MV-4-11 (cell line): ENCODE measurements around the gene PHLDA2.

Source experiments
- DNase-seq: peaks from one replicate; lab custom pipeline; 2025; lab: John Stamatoyannopoulos, UW

PHLDA2 gene, protein sequence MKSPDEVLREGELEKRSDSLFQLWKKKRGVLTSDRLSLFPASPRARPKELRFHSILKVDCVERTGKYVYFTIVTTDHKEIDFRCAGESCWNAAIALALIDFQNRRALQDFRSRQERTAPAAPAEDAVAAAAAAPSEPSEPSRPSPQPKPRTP

DNA sequence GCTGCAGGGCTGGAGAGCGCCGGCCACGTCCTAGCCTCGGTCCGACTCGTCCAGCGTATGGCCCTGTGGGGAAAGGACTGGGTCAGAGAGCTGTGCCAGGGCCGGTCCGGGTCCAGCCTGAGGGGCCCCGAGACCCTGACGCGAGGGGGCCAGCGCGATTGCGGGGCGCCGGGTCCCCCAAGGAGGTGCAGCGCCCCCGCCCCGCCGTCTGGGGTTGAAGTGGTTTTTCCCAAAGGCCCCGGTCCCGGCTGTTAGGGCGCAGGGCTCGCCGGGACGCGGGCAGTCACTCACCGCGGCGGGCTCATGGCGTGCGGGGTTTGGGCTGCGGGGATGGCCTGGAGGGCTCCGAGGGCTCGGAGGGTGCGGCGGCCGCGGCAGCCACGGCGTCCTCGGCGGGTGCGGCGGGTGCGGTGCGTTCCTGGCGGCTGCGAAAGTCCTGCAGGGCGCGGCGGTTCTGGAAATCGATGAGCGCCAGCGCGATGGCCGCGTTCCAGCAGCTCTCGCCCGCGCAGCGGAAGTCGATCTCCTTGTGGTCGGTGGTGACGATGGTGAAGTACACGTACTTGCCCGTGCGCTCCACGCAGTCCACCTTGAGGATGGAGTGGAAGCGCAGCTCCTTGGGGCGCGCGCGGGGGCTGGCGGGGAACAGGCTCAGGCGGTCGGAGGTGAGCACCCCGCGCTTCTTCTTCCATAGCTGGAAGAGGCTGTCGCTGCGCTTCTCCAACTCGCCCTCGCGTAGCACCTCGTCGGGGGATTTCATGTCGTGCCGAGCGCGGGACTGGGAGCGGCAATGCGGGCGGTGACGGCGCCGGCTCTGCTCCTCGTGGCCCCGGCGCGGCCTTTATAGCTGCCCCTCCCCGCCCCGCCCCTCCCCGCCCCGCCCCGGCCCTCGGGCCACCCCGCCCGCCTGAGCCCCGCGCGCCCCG is at the start of gene PHLDA2:
PHLDA2 (minus strand) TSS at position 816 of the 926 bp plus-strand sequence; CDS start at position 760, 56 bp downstream.
- DNase-seq: peak; percentile 48

DNA sequence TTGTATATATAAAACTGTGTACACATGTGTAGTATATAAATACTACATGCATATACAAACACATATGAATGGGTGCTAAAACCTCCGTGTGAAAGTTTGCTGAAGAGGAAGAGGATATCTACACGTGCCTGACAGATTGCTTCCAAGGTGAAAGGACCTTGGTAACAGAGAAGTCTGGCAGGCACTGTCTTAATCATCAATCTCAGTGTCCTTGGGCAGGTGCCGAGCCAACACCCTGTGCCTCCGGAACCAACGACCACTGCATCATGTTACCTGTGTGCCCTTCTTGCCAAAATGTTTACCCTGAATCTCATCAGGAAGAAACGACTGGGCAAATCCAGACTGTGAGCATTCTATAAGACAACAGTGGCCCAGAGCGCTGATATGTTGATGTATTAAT is 47.9 kb upstream of the PHLDA2 start:
- no peak for DNase-seq

DNA sequence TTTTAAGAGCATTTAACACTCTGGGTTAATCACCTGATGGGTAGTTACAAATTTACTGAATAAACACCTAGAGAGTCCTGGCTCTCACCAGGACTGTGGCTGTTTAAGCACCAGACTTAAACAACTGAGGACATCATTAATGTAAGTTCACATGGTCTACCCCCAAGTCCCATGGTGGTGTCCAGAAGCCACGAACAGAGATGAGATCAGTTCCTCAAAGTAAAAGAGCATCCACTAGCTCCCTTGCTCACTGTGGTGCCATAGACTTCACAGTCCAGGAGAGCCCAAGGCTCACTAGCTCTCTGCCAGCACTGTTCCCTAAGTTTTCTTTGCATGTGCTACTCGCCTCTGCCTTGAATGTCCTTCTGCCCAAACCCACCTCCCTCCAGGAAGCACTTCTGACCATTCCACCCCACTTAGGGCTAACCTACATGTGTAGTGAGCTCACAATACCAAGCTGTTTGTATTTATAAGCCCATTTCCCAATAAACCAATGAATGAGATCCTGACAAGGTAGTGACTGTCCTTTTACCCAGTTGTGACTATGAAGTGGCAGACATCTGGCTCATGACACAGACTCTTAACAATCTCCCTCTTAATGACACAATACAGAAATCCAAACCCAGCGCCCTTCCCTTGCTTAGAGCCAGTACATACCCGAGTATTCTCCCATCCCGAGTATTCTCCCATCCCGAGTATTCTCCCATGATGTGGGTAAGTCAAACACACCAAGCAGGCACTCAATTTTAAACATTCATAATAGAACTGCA is 47.3 kb upstream of the PHLDA2 start:
- DNase-seq: peak; percentile 72

DNA sequence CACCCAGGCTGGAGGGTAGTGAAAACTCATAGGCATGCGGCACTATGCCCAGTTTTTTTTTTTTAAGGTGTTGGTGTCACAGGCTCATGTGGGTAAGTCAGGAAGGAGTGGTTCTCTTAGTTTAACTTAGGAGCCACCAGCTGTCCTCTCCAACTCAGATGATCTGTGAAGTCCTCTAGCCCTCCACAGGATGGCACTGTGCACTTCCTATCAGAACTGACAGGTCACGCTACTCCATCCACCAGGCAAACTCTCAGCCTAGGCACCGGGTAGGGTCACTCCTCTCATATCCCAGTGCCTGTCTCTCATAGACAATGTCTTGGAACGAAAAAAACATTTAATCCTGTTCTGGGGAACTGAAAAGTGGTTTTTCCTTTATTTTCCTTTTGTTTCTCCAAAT is 46.4 kb upstream of the PHLDA2 start:
- peak; percentile 58 for DNase-seq

DNA sequence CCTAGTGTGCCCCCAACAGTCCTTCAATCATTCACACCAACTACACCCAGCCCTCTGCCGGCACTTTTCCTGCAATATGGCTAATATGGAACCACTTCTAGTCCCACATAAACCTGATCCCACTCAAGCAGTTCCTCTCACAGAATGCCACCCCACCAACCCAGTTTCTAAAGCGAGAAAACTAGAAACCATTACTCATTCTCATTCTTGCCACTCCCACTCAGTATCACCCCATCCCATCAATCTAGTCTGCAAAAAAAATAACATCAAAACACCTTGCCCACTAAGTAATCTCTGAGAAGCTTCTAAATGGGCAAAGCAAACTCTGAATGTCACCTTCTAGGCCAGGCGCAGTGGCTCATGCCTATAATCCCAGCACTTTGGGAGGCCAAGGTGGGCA is 45.1 kb upstream of the PHLDA2 start:
- no peak for DNase-seq

DNA sequence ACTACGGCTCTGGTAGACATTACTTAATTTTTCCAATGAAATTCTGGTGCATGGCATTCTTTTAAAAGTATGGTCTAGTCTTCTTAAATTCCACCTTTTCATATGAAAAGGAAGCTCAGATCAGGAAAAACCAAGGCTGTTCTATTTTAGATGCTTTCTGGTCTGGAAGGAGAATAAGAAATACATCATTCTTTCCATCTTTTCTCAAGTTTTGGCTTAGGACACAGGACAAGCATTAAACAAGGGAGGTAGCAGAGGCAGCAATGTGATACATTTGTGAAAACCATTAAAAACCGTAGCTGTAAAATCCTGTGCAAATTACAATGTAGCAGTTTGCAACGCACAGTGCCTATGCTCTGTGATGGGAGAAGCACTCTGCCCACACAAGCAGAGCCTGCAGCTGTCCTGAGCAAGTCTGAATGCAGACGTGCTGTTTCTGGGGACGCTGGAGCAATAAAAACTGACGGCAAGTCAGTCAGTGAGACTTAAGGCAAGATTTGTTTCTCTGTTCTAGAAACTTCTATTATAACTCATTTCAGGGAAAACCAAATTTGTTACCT is 39.2 kb upstream of the PHLDA2 start:
- no peak for DNase-seq

DNA sequence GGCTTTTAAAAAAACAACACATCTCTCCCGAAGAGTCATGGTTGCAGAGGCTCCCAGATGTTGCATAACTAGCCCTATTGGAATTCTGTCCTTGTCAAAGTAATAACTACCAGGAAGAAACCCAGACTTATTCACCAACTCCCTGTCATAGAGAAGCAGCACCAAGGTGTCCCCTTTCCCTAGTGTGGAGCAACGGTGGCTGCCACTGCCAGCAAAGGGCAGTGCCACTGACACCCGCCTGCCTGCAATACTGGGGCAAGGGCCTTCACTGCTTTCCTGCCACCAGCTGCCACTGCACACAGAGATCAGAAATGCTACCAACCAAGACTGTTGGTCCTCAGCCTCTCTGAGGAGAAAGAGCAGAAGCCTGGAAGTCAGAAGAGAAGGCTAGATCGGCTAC is 35.6 kb upstream of the PHLDA2 start:
- no peak for DNase-seq

DNA sequence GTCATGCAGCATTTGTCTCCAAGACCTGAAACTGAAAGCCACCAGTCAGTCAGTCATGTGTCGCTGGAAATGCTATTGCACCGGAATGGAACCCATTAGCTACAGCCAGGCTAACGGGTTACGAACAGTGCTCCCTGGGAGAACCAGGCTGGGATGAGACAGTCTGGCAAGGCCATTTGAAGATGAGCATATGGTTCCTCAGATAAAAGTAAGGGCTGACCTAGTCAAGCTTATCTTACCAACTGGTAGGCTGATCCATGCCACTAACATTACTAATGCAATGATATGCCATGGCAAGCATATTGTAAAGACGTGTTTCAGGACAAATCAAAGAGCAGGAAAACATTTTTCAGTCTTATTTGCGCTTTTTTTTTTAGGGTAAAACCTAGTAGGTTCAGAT is 34.5 kb upstream of the PHLDA2 start:
- no peak for DNase-seq

DNA sequence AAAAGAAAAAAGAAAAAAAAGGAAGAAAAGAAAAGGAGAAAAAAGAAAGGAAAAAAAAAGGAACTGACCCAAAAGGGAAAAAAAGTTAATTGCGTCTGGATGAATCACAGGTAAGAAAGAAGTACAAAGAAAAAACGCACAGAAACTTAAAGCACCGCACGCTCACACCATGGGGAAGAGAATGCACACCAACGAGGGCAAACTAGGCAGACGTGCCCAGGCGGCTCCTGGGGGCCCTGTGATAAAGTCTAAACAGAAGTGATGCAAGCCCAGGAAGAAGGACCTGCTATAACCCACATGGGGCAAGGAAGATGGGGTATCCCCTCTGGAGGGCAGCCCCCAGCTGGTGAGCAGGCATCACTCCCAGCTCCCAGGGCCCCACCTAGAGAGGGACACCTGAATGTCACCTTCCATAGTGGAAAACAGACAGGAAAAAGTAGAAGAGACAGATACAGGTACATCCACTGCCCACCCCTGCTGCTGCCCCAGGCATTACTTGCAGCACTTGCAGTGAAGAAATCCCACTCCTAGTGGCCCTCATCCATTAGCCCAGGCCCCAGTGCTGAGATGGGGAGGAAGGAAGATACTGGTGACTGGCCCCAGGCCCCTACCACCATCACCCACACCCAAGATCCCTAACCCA is 34.0 kb upstream of the PHLDA2 start:
- no peak for DNase-seq

DNA sequence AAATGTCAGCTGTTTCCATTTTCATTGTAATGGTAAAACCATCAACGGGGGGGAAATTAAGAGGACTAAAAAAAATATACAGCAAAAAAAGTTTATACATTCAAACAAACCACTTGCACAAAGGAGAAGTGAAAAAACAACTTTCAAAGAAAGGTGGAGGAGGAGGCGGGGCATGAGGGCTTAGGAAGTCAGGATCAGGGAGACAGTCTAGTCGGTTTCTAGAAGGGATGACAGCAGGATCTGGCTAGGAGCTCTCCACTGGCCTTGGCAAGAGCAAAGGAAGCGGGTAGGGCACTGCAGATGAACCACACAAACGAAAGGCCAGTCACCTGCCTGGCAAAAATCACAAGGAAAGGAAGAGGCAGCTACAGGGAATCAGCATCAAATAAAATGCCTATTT is 31.9 kb upstream of the PHLDA2 start:
- peak; percentile 56 for DNase-seq

DNA sequence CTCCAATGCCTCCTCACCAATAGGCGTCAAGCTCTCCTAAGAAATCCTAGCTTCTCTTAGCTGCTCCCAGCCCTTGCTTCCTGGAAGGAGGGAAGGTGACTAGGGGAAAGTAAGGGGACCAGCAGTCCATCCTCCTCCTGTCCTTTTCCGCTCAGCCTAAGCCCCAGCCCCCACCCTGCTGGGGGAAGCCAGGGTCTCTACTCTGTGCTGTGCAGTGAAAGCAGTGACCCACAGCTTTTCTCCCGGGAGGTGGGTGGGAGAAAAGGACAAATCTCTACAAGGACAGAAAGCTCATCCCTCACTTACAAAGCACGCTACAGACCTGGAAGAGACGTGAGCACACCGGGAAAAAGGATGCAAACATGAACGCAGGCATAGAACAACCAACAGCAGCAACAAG is 30.9 kb upstream of the PHLDA2 start:
- no peak for DNase-seq

DNA sequence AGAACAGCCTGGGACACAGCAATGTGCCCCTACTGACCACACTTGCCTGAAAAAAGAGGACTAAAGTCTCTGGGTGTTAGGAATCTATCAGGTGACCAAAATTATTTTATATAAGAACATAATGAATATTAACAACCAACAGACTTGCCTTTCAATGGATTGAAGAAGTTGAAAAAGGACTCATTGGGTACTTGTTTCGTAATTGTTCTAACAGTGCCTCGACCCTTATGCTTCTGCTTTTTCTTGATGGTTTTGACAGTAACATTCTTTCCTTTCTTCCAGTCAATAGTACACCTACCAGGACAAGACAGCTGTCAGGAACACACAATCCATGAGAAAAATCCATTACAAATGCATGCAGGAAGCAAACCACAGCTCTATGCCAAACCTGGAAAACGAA is 29.0 kb upstream of the PHLDA2 start:
- DNase-seq: peak; percentile 65

DNA sequence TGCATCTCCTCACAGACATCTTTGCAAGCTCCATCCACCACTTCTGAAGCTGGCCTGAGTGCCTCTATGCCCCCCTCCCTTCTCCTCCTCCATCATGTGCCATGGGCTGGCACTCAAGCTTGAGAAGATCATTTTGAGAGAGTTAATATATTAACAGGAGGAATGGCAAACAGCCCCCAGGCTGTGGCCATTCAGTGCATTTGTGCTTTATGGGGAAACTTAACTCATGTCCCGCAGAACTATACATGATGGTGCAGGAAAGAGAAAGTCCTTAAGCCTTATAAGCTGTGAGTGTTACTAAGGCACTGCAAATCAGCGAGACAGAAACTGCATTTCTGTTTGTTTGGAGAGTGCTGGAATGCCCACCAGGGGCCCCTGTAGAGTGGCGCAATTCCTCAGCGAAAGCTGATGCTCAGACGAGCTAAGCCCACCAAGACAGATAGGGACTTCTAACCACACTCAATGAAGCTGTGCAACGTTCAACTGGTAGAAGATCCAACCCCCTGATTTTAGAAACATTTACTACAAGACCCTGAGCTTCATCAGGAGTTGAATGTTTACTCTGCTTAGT is 26.8 kb upstream of the PHLDA2 start:
- no peak for DNase-seq

DNA sequence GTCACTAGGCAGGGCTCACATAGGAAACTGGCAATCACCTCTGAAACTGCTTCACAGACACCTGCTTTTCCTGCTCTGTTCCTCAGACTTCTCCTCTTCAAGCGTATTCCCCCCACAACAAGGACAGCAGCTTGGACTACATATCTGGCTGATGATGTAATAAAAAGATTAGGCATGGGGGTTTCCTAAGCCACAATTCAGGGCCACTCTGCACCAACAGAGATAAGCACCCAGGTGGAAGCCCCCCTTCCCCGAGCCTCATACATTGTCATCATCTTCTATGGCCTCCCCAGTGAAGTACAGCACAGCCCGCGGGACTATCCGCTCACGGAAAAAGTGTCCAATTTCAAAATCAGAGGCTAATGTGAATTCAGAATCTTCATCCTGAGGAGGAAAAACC is 25.0 kb upstream of the PHLDA2 start:
- no peak for DNase-seq

DNA sequence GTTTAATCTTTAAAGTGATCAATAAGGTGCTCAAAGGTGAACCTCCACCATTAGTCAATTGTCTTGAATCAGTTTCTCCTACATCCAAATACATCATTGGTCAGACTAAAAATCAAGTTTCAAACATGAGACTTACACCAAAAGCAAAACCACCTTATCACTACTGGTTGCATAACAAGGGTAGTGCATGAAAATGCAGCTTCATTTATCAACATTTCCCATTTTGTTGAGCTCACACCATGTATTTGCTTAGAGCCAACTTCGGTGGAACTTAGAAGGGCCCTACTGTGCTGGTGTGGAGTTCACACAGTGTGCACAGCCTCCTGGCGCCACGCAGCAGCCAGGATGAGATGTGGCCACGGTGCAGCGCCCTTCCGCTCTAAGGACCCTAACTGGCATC is 23.1 kb upstream of the PHLDA2 start:
- DNase-seq: peak; percentile 19

DNA sequence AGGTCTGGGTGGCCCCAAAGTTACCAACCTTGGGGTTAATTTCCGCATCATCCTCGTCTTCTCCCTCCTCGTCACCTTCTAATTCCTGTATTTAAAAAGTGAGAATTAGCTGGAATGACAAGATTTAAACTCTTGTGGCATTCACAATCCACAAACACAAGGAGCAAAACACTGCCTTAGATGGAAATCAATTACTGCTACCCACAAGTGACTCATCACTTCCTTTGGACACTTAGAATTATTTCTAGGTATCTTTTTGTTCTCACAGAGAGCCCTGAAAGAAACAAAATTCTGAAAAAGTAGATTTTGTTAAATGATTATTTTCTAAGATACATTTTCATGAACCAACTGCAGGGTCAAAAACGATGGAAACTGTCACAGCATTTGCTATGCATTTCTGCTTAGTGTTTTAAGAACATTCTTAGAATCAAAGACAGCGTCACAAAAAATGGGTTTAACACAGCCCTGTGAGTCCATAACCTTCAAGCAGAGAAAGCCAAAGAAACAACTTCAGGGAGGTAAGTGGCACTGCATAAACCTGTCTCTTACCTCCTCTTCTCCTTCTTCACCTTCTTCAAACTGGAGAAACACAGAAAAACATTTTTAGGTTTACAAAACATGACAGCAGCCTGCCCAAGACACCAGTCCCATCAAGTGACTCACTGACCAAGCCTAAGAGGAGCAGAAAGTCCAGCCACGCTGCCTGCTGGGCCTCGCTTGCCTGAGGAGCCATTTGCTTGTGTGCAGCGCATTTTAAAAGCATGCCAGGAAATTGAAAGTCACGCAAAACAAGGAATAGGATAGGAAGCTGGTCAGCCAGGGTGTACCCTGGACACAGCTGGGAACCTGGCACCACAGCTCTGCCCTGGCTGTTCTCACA is 22.3 kb upstream of the PHLDA2 start:
- DNase-seq: peak; percentile 37

DNA sequence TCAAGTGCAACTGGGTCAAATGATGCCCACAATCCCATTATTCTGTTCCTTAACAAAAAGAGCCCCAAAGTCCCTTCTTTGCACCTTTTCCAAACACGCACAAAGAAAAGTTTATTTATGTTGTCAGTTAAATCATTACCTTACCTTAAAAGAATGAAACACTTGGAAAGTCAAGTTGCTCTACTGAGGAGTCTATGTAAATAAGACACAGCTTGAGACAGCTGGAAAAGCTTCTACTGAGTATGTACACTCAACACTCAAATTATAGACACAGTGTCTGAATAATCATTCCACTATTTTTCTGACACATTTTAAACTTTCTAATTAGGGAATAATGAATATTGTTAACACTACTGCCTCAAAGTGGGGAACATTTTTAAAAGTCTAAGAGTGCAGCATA is 21.6 kb upstream of the PHLDA2 start:
- no peak for DNase-seq

DNA sequence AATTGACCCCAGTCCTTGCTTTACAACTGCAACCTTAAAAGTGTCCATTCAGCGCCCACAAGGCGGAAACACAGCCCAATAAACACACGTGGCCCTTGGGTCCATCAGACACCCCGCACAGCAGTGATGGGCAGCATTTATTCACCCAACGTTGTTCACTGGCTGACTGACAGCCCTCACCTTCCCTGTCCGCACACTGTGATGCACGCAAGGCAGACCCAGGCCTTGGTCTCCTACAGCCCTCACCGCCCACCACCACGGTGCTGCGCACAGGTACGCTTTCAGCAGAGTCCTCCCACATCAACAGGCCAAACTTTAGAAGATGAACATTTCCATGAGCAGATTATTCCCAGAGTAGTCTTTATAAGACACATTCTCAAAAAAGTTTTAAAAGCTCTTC is 20.7 kb upstream of the PHLDA2 start:
- no peak for DNase-seq

DNA sequence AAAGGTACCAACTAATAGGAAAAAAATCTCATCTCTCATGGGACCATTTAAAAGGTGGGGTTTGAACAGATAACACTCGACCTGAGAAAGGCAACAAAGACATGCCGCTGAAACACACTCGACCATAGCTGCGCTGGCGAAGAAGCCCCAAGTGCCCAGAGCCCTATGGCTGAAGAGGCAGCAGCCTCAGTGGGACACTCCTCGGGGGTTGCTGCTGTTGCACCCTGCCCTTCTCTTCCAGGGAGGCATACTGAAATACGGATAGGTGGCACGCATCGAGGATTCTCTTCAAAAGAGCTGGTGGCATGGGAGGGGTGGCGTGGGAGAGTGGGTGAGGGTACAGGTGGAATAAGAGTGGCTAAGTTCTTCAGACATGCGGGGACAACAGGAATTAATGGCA is 18.5 kb upstream of the PHLDA2 start:
- DNase-seq: no peak

DNA sequence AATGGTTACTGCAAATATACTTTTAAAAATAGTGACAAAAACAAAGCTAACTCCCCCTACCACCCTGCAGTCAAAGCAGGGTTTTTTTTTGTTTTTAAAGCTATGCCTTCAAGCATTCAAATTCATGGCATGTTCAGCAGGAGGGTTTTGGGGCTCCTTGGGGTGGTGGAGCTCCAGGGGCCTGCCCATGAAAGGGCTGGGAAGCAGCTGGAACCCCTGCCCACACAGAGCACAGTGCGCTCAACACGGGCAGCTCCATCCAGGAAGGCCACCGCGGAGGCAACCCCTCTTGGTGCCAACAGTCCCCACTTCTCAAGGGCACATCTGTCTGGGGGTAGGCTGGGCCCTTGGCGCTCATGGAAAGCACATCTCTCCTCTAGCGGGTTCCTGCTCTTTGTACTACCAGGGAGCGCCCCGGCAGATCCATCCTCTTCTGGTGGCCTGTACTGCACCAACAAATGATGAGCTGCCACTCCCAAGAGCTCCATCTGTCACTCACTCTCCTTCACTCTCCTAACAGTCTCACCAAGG is 16.6 kb upstream of the PHLDA2 start:
- DNase-seq: no peak
